GM23338 (cell line): Measurements from ENCODE around the gene CAPN14. TPM values are rescaled to one million over a fixed set of nuclear protein-coding genes. Genes with fewer than 3 reads are reported as not detected.

Experiments used
- ATAC-seq: fragments of 200-7000 bp; cut with Tn5 transposase; 3 replicates; pipeline ENCODE4 v1.9.1; 2020
- DNase-seq: peaks from one replicate; pipeline ENCODE4 v3.0.0-alpha.2; 2015; ENCODE audit warnings: low spot score
- H2AFZ ChIP-seq: fragments of 200-600 bp; sonication (generic); 2 replicates; pipeline ENCODE4 v1.8.0; 2016; ENCODE audit warnings: antibody characterized with exemption, mild to moderate bottlenecking, moderate library complexity
- H3F3A ChIP-seq: fragments of 200-600 bp; sonication (generic); replicated peaks from 2 replicates; pipeline ENCODE4 v1.8.0; 2017; ENCODE audit warnings: antibody characterized with exemption, mixed run types, low read depth
- H3K27ac ChIP-seq: fragments of 200-600 bp; sonication (generic); 2 replicates; pipeline ENCODE4 v1.6.1; 2016; ENCODE audit warnings: low read depth
- H3K27me3 ChIP-seq: fragments of 200-600 bp; sonication (generic); 2 replicates; pipeline ENCODE4 v1.8.0; 2016; ENCODE audit warnings: mild to moderate bottlenecking, mixed run types, moderate library complexity; ENCODE audit not compliant: insufficient read depth
- H3K36me3 ChIP-seq: fragments of 200-600 bp; sonication (generic); 2 replicates; pipeline ENCODE4 v1.8.0; 2016; ENCODE audit warnings: mild to moderate bottlenecking; ENCODE audit not compliant: insufficient read depth
- H3K4me1 ChIP-seq: fragments of 200-600 bp; sonication (generic); 2 replicates; pipeline ENCODE4 v1.8.0; 2016; ENCODE audit warnings: mild to moderate bottlenecking, moderate library complexity; ENCODE audit not compliant: insufficient read depth
- H3K4me2 ChIP-seq: fragments of 200-600 bp; sonication (generic); 2 replicates; pipeline ENCODE4 v1.7.1; 2017; ENCODE audit warnings: mixed run types
- H3K4me3 ChIP-seq: fragments of 200-600 bp; sonication (generic); 2 replicates; pipeline ENCODE4 v1.6.1; 2016; ENCODE audit warnings: mixed run types
- H3K79me2 ChIP-seq: fragments of 200-600 bp; sonication (generic); replicated peaks from 2 replicates; pipeline ENCODE4 v1.8.0; 2017; ENCODE audit warnings: mild to moderate bottlenecking; ENCODE audit not compliant: insufficient read depth
- H3K9me2 ChIP-seq: fragments of 200-600 bp; sonication (generic); 2 replicates; pipeline ENCODE4 v1.8.0; 2017; ENCODE audit not compliant: insufficient read depth
- H4K20me1 ChIP-seq: fragments of 200-600 bp; sonication (generic); replicated peaks from 2 replicates; pipeline ENCODE4 v1.8.0; 2017; ENCODE audit warnings: mild to moderate bottlenecking; ENCODE audit not compliant: insufficient read depth
- H3K27ac Mint-ChIP-seq: 2 replicates; pipeline ENCODE4 v1.8.0; 2020; ENCODE audit warnings: inconsistent platforms, mild to moderate bottlenecking, moderate library complexity, mixed read lengths
- H3K27me3 Mint-ChIP-seq: 3 replicates; pipeline ENCODE4 v1.8.0; 2022; ENCODE audit warnings: low read depth, mild to moderate bottlenecking, moderate library complexity, mixed read lengths, inconsistent platforms; ENCODE audit not compliant: insufficient read depth, poor library complexity
- H3K36me3 Mint-ChIP-seq: 3 replicates; pipeline ENCODE4 v1.8.0; 2021; ENCODE audit warnings: low read depth, mild to moderate bottlenecking, inconsistent platforms, moderate library complexity, mixed read lengths
- H3K4me1 Mint-ChIP-seq: 3 replicates; pipeline ENCODE4 v1.8.0; 2020; ENCODE audit warnings: mild to moderate bottlenecking, inconsistent platforms, mixed read lengths
- H3K4me3 Mint-ChIP-seq: 3 replicates; pipeline ENCODE4 v1.8.0; 2021; ENCODE audit warnings: moderate library complexity, mild to moderate bottlenecking, inconsistent platforms, mixed read lengths
- H3K9me3 Mint-ChIP-seq: 3 replicates; pipeline ENCODE4 v1.8.0; 2020; ENCODE audit warnings: moderate library complexity, mild to moderate bottlenecking, inconsistent platforms, mixed read lengths
- CREB1 ChIP-seq: fragments of 250-450 bp; sonication (Bioruptor Pico); IDR thresholded peaks from 2 replicates; pipeline ENCODE4 v1.5.0; 2020; ENCODE audit warnings: low read depth, mild to moderate bottlenecking, moderate library complexity
- CTCF ChIP-seq, 2 experiments: fragments of 200-600 bp in 1 of 2; sonication (generic) in 1 of 2; conservative IDR thresholded peaks; 2 replicates each; pipeline versions ENCODE4 v1.5.1 to v1.6.1; 2016 to 2017; ENCODE audit warnings: antibody characterized with exemption in 2 of 2, low read depth in 2 of 2, mild to moderate bottlenecking in 2 of 2, moderate library complexity in 1 of 2
- EZH2 ChIP-seq: fragments of 200-600 bp; sonication (generic); IDR thresholded peaks from one replicate; pipeline ENCODE4 v1.8.0; 2017; ENCODE audit warnings: antibody characterized with exemption, mild to moderate bottlenecking, low read depth; ENCODE audit not compliant: unreplicated experiment
- EZH2phosphoT487 ChIP-seq: fragments of 200-600 bp; sonication (generic); IDR thresholded peaks from one replicate; pipeline ENCODE4 v1.8.1; 2018; ENCODE audit warnings: antibody characterized with exemption; ENCODE audit not compliant: unreplicated experiment
- JUNB ChIP-seq: IDR thresholded peaks from one replicate; pipeline ENCODE4 v1.6.1; 2016; ENCODE audit warnings: antibody characterized with exemption; ENCODE audit not compliant: unreplicated experiment
- NANOG ChIP-seq: IDR thresholded peaks from 2 replicates; pipeline ENCODE4 v1.6.1; 2016; ENCODE audit warnings: antibody characterized with exemption, borderline replicate concordance
- POLR2AphosphoS5 ChIP-seq: IDR thresholded peaks from 2 replicates; pipeline ENCODE4 v1.6.1; 2016; ENCODE audit warnings: antibody characterized with exemption, low read depth
- STAT1 ChIP-seq: IDR thresholded peaks from one replicate; pipeline ENCODE4 v1.6.1; 2016; ENCODE audit warnings: antibody characterized with exemption; ENCODE audit not compliant: unreplicated experiment
- ZNF114 ChIP-seq: fragments of 250-450 bp; sonication (Bioruptor Pico); IDR thresholded peaks from 2 replicates; pipeline ENCODE4 v1.5.0; 2020; ENCODE audit warnings: mild to moderate bottlenecking, moderate library complexity
- ZNF331 ChIP-seq: fragments of 250-450 bp; sonication (Bioruptor Pico); IDR thresholded peaks from 2 replicates; pipeline ENCODE4 v1.5.0; 2020; ENCODE audit warnings: low read depth, mild to moderate bottlenecking, moderate library complexity
- ZNF462 ChIP-seq: fragments of 250-450 bp; sonication (Bioruptor Pico); IDR thresholded peaks from 2 replicates; pipeline ENCODE4 v1.5.0; 2020; ENCODE audit warnings: mild to moderate bottlenecking, moderate library complexity
- polyA plus RNA-seq: library from polyadenylated mRNA; unstranded; fragments of >200 nt; fragmentation: Nextera tagmentation; extraction: Ambion mirVana; gene quantifications from 2 replicates; pipeline ENCODE4 v1.2.1, GENCODE V29; 2016
- total RNA-seq: library from RNA; depleted of rRNA; stranded (reverse); fragments of >200 nt; shearing (Covaris generic); gene quantifications from 2 replicates; pipeline ENCODE4 v1.2.3, GENCODE V29; 2014

CAPN14 gene
- total and polyA plus RNA-seq, 2 experiments from 2014 or later, result 0.15 TPM; not detected in 1

- no peak for DNase-seq
- no peak overlapping the region for H3K4me3 ChIP-seq
- no peak for TF ChIP-seq EZH2phosphoT487
- TF ChIP-seq POLR2AphosphoS5, result no peak
- no peak for TF ChIP-seq EZH2
- no peak for TF ChIP-seq ZNF114
- Mint-ChIP-seq H3K4me3 (no peak overlapping the region), H3K9me3 (no peaks in the 10 kb centered on the region), H3K27me3 (peaks cover 7% of the 10 kb centered on the region), H3K4me1 (peaks cover 28% of the 10 kb centered on the region), H3K27ac (no peak overlapping the region), H3K36me3 (peaks cover 8% of the 10 kb centered on the region; the same call in 2 of the 3 replicates)
- no peaks in the 10 kb centered on the region for H3F3A ChIP-seq
- no peaks in the 10 kb centered on the region; the same call in 1 of the 2 replicates for H3K9me2 ChIP-seq
- no peaks in the 10 kb centered on the region for H3K36me3 ChIP-seq
- no peaks in the 10 kb centered on the region for H4K20me1 ChIP-seq
- H3K4me1 ChIP-seq, result peaks cover 8% of the 10 kb centered on the region
- no peaks in the 10 kb centered on the region for H3K27me3 ChIP-seq
- no peak overlapping the region for H3K27ac ChIP-seq
- no peak overlapping the region for H2AFZ ChIP-seq
- H3K79me2 ChIP-seq, result no peaks in the 10 kb centered on the region
- H3K4me2 ChIP-seq, result no peak overlapping the region
- ATAC-seq, result no peak
Measured at GRCh38 chr2:31260870-31261269, 43.6 kb upstream of the CAPN14 start.

GRCh38 chr2:31259075-31259474 lies 41.8 kb upstream of the CAPN14 start:
- no peaks in the 10 kb centered on the region for H3K79me2 ChIP-seq
- Mint-ChIP-seq H3K27ac (no peak overlapping the region), H3K27me3 (peaks cover 7% of the 10 kb centered on the region), H3K4me3 (no peak overlapping the region), H3K9me3 (no peaks in the 10 kb centered on the region), H3K4me1 (peaks cover 33% of the 10 kb centered on the region), H3K36me3 (peaks cover 8% of the 10 kb centered on the region; the same call in 2 of the 3 replicates)
- H3K27me3 ChIP-seq, result no peaks in the 10 kb centered on the region
- H3F3A ChIP-seq, result no peaks in the 10 kb centered on the region
- no peak overlapping the region for H3K4me3 ChIP-seq
- H3K4me2 ChIP-seq, result no peak overlapping the region
- no peaks in the 10 kb centered on the region; the same call in 1 of the 2 replicates for H3K9me2 ChIP-seq
- no peak for DNase-seq
- ATAC-seq, result no peak
- no peak for TF ChIP-seq EZH2
- no peak for TF ChIP-seq NANOG
- TF ChIP-seq CTCF (conservative IDR thresholded peaks at IDR 0.05; ENCODE audit: low read depth in 2 of 2), result no peak
- TF ChIP-seq CREB1 (CRISPR knock-in tag), result no peak
- no peak for TF ChIP-seq STAT1
- TF ChIP-seq ZNF462 (CRISPR knock-in tag), result no peak
- TF ChIP-seq POLR2AphosphoS5, result no peak
- TF ChIP-seq ZNF331 (CRISPR knock-in tag), result no peak
- TF ChIP-seq JUNB, result no peak
- no peak for TF ChIP-seq ZNF114
- H3K4me1 ChIP-seq, result peaks cover 8% of the 10 kb centered on the region
- H4K20me1 ChIP-seq, result no peaks in the 10 kb centered on the region
- no peaks in the 10 kb centered on the region for H3K36me3 ChIP-seq
- no peak overlapping the region for H2AFZ ChIP-seq
- H3K27ac ChIP-seq, result no peak overlapping the region
